PC-9 (cell line): ENCODE measurements around the gene HACE1.

Experiments used
- EZH2 ChIP-seq: fragments of 200-600 bp; sonication (generic); IDR thresholded peaks from 2 replicates; pipeline ENCODE4 v1.8.0; 2017; ENCODE audit warnings: antibody characterized with exemption, low read depth
- TF ChIP-seq, protein P1 (sequence below): fragments of 200-600 bp; sonication (generic); conservative IDR thresholded peaks from 2 replicates; pipeline ENCODE4 v1.6.1; 2017; ENCODE audit warnings: mixed run types, antibody characterized with exemption, mild to moderate bottlenecking, moderate library complexity

DNA sequence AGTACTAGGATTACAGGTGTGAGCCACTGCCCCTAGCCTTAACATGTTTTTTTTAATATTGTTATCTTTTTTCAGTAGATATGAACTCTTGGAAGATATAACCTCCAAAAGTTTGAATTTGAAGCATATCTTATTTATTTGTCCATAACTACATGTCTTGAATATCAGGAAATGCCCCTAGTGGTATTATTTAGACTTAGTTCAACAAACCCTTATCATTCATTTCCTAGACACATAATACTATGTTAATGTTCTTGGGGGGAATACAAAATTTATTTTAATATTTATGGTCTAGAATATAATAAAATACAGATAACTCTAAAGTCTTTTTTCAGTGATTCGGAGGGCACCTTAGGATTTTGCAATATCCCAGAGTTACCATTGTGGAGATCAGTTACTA, 160.7 kb downstream of the HACE1 start:
- TF ChIP-seq, protein P1, sequence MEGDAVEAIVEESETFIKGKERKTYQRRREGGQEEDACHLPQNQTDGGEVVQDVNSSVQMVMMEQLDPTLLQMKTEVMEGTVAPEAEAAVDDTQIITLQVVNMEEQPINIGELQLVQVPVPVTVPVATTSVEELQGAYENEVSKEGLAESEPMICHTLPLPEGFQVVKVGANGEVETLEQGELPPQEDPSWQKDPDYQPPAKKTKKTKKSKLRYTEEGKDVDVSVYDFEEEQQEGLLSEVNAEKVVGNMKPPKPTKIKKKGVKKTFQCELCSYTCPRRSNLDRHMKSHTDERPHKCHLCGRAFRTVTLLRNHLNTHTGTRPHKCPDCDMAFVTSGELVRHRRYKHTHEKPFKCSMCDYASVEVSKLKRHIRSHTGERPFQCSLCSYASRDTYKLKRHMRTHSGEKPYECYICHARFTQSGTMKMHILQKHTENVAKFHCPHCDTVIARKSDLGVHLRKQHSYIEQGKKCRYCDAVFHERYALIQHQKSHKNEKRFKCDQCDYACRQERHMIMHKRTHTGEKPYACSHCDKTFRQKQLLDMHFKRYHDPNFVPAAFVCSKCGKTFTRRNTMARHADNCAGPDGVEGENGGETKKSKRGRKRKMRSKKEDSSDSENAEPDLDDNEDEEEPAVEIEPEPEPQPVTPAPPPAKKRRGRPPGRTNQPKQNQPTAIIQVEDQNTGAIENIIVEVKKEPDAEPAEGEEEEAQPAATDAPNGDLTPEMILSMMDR, result no peak
- TF ChIP-seq EZH2, result no peak
